Stimulated activated CD4-positive, alpha-beta T cell treated with anti-CD3 and anti-CD28 coated beads, Interleukin-4, amount 100 ng/mL, for 1 hour (primary cell): Measurements from ENCODE around the gene THEMIS2.

ENCODE experiments used
- DNase-seq: peaks from one replicate; pipeline ENCODE4 v3.0.0-alpha.2; 2020

THEMIS2 gene

DNA sequence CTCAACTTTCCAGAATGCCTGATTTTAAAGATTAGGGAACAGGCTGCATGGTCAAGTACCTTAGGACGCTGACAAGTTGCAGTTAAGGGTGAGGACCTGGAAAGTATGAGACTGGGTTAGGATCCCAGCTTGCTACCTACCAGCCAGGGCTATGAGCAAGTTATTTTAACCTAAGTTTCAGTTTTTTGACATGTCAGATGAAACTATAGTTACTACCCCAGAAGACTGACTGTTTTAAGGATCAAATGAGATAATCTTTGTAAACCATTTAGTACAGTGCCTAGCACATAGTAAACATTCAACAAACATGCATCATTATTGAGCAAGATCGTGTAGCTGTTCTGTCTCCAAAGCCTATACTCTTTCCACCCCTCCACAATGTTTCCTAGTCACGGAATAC lies 14.4 kb downstream of the THEMIS2 start:
- no peak for DNase-seq

DNA sequence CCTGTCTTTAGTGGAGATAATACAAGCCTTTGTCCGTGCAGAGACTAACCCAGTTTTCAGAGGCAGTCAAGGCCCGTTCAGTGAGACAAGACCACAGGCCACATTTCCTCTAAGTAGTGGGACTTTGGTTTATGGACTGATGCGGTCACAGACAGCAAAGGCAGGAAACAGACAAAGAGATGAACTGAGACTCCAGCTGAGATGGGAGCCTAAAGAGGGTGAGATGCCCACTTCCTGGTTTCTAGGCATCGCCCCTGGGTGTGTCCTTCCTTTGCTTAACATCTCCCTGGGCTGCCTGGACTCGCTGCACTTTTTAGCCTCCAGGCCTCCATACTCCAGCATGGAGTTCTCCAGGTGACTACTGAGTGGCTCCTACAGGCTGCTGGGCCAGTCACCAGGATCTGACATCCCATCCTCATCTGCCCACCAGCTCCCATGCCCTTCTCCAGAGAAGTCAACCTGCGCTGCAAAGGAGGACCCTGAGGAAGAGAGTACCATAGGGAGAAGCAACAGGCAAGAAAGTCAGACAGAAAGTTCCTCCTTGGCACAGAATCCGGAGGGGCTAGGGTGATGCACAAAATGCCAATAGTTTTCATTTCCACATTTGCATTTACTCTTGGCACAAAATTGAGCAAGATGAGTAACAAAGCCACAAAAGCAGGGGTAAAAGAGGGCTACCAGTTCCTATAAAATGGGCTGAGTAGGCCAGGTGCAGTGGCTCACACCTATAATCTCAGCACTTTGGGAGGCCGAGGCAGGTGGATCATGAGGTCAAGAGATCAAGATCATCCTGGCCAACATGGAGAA lies 15.1 kb downstream of the THEMIS2 start:
- no peak for DNase-seq

GRCh38 chr1:27889506-27889905 lies 17.2 kb downstream of the THEMIS2 start:
- no peak for DNase-seq

GRCh38 chr1:27891196-27891889 lies 19.0 kb downstream of the THEMIS2 start:
- DNase-seq = no peak

GRCh38 chr1:27894521-27894920 lies 22.2 kb downstream of the THEMIS2 start:
- DNase-seq = no peak

DNA sequence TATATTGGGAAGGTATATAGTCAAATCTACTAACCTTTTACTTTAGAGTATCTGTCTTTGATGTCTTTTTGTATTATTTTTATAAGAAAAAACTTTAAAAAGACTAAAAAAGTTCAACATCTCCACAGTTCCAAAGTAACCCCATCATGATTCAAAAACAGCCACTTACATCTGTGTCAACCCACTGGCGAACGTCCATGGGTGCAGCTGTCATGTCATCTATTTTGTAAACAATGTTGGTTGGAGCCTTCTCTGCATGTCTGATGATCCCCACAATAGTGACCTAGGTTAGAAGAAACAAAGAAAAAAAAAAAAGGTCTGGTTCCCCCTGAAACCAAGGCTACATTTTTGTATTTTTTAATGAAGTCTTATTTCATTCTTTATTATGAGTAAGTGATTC lies 34.4 kb downstream of the THEMIS2 start:
- no peak for DNase-seq

GRCh38 chr1:27912429-27912828 lies 40.1 kb downstream of the THEMIS2 start:
- DNase-seq = no peak

DNA sequence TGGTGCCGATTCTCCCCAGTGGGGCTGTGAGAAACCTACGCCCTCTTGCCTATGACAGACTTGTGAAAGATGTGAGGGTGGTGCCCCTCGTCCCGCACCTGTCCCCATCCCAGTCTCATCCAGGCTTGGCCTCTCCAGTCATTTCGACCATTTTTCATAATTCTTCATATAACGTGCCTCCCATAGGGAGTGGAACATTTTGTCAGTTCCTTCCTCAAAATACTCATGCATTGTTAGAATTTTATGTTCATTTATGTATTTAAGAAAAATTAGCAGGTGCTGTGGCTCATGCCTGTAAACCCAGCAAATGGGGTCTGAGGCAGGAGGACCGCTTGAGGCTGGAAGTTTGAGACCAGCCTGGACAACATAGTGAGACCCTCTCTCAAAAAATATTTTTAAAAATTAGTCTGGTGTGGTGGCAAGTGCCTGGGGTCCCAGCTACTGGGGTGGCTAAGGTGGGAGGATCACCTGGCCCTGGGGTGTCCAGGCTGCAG lies 42.8 kb downstream of the THEMIS2 start:
- no peak for DNase-seq

DNA sequence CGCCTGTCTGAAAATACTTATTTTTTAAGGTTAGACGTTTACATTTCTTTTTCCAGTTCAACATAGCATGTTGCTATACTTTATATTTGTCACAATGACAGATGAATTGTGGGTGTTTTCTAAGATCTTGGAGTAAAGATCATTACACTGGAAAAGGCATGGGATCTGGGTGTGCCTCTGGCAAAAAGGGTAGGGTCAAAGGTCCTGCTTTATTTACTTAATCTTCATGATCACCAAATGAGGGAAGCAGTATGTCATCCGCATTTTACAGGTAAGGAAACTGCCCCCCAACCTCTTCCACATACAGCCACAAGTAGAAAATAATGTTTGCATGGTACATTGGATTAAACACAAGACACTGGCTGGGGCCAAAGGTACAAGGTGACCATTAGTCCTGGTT lies 49.9 kb downstream of the THEMIS2 start:
- DNase-seq = no peak

DNA sequence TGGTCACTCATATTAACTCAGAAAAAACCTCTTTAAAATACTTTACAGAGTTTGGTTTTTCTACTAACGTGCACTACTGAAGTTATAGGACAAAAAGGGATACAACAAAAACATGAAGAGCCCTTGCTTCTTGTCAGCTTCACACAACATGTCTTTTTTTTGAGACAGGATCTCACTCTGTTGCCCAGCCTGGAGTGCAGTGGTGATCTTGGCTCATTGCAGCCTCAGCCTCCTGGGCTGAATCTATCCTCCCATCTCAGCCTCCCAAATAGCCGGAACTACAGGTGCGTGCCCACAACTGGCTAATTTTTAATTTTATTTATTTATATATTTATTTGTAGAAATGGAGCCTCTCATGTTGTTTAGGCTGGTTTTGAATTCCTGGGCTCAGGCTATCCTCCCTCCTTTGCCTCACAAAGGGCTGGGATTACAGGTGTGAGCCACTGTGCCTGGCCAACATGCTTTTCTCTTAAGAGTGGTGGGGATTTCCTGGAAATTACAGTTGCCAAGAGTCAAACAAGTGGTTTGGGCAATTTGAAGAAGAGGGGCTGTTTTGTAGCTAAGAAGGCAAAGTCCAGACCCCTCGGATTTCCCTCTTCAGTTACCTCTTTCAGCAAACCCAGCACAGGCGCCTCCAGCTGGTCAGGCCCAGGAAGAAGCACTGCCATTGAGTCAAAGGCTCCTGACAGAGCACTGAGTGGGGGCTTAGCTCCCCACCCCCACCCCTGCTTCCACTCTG lies 56.0 kb downstream of the THEMIS2 start:
- no peak for DNase-seq

DNA sequence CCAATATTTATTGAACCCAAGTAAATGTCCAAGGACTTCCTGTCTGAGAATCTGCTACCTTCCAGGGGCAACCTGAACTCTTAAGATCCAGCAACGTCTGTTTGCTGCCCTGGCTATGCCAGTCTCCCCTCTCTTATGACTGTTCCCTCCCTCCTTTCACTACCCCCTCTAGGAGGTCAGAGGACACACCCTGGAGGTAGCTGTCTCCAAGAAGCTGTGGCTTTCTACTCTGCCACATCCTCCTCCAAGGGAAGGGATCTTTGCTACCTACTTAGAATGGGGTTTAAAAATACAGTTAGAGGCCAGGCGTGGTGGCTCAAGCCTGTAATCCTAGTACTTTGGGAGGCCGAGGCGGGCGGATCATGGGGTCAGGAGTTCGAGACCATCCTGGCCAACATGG lies 58.8 kb downstream of the THEMIS2 start:
- DNase-seq = no peak

GRCh38 chr1:27931759-27932158 lies 59.4 kb downstream of the THEMIS2 start:
- no peak for DNase-seq

DNA sequence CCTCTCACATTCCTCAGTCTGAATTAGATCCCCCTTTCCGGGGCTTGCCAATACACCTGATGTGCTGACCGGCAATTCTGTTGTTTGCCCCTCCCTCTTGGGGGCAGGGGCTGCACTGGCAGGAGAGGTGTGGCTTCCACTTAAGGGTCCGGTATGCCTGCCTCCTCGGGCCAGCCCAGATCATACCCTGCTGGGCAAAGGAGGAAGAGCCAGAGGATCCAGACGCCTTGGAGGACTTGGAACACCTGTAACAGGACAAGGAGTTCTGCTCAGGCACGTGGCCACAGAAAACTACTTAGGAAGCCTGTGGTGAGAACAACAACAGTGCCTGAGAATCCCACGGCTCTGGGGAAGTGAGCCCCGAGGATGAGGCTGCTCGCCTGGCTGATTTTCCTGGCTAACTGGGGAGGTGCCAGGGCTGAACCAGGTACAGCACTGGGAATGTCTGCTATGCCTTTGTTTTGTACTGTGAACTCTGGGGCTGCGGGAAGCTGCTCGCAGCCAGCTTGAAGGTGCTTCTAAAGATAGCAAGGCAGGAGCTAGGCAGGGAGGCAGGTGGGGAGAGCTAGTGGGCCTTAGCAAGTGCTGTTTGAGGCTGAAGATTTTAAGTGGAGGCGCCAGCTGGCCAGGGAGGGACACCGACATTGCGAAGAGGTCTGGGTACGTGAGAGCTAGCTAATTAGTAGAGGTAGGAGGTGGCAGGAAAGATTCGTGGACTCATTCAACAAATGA lies 62.6 kb downstream of the THEMIS2 start, which contains the start of gene SMPDL3B:
Gene SMPDL3B, plus strand, starts transcription at position 183 of the 732 bp plus-strand sequence. Its CDS starts 184 bp downstream, at position 367.
- DNase-seq = no peak

- no peak for DNase-seq
These were observed 63.4 kb downstream of the THEMIS2 start for GRCh38 chr1:27935721-27936120.
